GM18858 (cell line): ENCODE results near the gene RABAC1.
A peak's percentile ranks its signal among the peaks of the same experiment; 100 is the strongest.
"Not testable (repeated sequence)": the region's sequence is repeated elsewhere in the genome, so short reads cannot be mapped to it uniquely, and the experiment has no call there.

Experiments
- ATAC-seq: cut with Tn5 transposase; IDR thresholded peaks from one replicate; pipeline ENCODE4 v1.9.1; 2021; ENCODE audit not compliant: unreplicated experiment

Gene RABAC1

GRCh38 chr19:41959056-41960053, at the start of gene RABAC1:
RABAC1 (minus strand) TSS chr19:41959321; CDS start chr19:41959292, 29 bp downstream.
- ATAC-seq, result peak; percentile 70

GRCh38 chr19:42006569-42006968, 47.4 kb upstream of the RABAC1 start:
- no peak for ATAC-seq

GRCh38 chr19:42005504-42005903, 46.4 kb upstream of the RABAC1 start:
- no peak for ATAC-seq

- no peak for ATAC-seq
These were observed 44.6 kb upstream of the RABAC1 start for GRCh38 chr19:42003506-42004294.

GRCh38 chr19:41999878-42000208, 40.7 kb upstream of the RABAC1 start:
- no peak for ATAC-seq

- ATAC-seq, result no peak
These were observed 40.2 kb upstream of the RABAC1 start for GRCh38 chr19:41999071-41999877.

- no peak for ATAC-seq
These were observed 39.3 kb upstream of the RABAC1 start for GRCh38 chr19:41998246-41999020.

- ATAC-seq, result no peak
These were observed 38.7 kb upstream of the RABAC1 start for GRCh38 chr19:41997851-41998229.

GRCh38 chr19:41997121-41997850, 38.2 kb upstream of the RABAC1 start:
- no peak for ATAC-seq

GRCh38 chr19:41995959-41996797, 37.1 kb upstream of the RABAC1 start:
- no peak for ATAC-seq

- no peak for ATAC-seq
These were observed 36.2 kb upstream of the RABAC1 start for GRCh38 chr19:41994994-41995958.

GRCh38 chr19:41994521-41994971, 35.4 kb upstream of the RABAC1 start:
- no peak for ATAC-seq

GRCh38 chr19:41993612-41994483, 34.7 kb upstream of the RABAC1 start, which contains the start of gene ATP1A3:
ATP1A3 (minus strand) TSS chr19:41994230; CDS start chr19:41994076, 154 bp downstream.
- ATAC-seq, result no peak

GRCh38 chr19:41991925-41992569, 32.9 kb upstream of the RABAC1 start:
- not testable (repeated sequence) for ATAC-seq

GRCh38 chr19:41991025-41991424, 31.9 kb upstream of the RABAC1 start:
- no peak for ATAC-seq

GRCh38 chr19:41990615-41991014, 31.5 kb upstream of the RABAC1 start:
- ATAC-seq, result no peak
